ENCODE results near the gene CSHL1.

Gene CSHL1

DNA sequence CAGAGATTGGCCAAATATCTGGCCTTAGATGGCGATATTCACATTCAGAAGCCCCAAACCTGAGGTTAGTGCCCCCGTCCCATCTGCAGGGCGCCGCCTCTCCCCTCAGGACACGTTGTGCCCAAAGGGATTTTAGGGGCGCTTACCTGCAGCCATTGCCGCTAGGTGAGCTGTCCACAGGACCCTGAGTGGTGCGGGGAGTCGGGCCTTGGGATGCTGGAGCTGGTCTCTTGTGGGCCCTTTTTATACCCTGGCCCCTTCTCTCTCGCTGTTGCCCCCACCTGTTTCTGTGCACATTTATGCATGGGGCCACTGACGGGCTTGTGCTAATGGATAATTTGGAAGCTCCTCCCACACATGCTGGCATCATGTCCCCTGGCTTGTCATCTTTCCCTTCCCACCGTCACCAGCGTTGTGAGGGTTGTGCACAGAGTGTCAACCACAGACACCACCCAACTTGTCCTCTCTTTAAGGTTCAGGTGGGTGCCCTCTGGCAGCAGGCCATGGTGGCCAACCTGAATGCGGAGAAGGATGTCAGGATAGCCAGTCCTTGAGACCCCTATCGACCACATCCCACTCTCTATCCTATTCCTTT is at the start of gene CSHL1:
CSHL1 (minus strand) TSS at position 218 of the 595 bp plus-strand sequence; CDS start at position 156, 62 bp downstream.
- Histone ChIP-seq H3K4me3 (no peak within 1 kb of the TSS), H3K27ac (no peak within 1 kb of the TSS), H3K36me3 (no peaks in the 10 kb centered on the region), H3K9me3 (no peaks in the 10 kb centered on the region), H3K27me3 (peaks cover 0 to 14% of the 10 kb centered on the region in 2 donors), H3K4me1 (no peaks in the 10 kb centered on the region)
- intact Hi-C loops (cut with DNase I; ENCODE audit: low total_unique reads), result no loop called here
- TF ChIP-seq, protein P1, sequence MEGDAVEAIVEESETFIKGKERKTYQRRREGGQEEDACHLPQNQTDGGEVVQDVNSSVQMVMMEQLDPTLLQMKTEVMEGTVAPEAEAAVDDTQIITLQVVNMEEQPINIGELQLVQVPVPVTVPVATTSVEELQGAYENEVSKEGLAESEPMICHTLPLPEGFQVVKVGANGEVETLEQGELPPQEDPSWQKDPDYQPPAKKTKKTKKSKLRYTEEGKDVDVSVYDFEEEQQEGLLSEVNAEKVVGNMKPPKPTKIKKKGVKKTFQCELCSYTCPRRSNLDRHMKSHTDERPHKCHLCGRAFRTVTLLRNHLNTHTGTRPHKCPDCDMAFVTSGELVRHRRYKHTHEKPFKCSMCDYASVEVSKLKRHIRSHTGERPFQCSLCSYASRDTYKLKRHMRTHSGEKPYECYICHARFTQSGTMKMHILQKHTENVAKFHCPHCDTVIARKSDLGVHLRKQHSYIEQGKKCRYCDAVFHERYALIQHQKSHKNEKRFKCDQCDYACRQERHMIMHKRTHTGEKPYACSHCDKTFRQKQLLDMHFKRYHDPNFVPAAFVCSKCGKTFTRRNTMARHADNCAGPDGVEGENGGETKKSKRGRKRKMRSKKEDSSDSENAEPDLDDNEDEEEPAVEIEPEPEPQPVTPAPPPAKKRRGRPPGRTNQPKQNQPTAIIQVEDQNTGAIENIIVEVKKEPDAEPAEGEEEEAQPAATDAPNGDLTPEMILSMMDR (IDR thresholded peaks at IDR 0.05), result no peak
- no peak for DNase-seq

DNA sequence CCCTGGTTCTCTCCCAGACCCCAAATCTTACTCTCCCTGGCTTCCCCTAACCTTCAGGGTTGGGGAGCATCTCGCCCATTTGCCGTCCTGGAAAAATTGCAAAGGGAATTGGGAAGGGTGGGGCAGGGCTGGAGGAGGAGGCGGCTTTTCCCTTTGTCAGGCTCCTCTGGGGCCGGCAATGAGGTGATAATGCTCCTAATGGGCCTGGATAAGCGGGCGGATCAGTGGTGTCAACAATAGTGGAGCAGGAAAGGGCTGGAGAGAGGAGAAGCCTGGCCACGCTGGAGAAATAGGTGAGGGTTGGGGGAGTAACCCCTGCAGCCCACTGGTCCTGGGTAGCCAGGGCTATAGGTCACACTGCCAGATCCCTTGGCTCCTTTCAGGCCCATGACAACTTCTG is 49.4 kb upstream of the CSHL1 start:
- DNase-seq, result no peak
- Histone ChIP-seq H3K4me3 (no peak overlapping the region), H3K27me3 (peaks cover 0 to 13% of the 10 kb centered on the region in 2 donors), H3K27ac (no peak overlapping the region), H3K9me3 (no peaks in the 10 kb centered on the region), H3K36me3 (no peaks in the 10 kb centered on the region), H3K4me1 (peaks cover 0 to 10% (median 6%) of the 10 kb centered on the region in 4 donors)
- intact Hi-C loops (cut with DNase I; ENCODE audit: low total_unique reads), result no loop called here
- TF ChIP-seq, protein P1 (IDR thresholded peaks at IDR 0.05), result no peak

DNA sequence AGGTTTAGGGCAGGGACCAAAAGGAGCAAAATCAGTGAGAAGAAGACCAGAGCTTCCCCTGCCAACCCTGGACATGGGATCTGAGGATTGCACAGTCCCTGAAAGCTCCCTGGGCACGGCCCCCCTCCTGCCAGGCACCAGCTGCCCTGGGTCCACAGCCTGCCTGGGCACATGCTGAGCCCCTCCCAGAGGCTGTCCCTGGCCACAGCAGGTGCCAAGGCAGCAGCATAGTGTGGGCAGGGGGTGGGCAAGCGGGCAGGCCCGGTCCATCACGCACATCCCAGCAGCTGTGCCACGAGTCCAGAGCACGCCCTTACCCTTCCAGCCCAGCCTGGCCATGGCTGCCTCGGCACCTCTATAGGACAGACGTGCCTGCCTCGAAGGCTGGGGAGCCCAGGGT is 48.9 kb upstream of the CSHL1 start:
- Histone ChIP-seq H3K36me3 (no peaks in the 10 kb centered on the region), H3K4me1 (peaks cover 0 to 10% (median 6%) of the 10 kb centered on the region in 4 donors), H3K27ac (no peak overlapping the region), H3K9me3 (no peaks in the 10 kb centered on the region), H3K4me3 (no peak overlapping the region), H3K27me3 (peaks cover 0 to 13% of the 10 kb centered on the region in 2 donors)
- intact Hi-C loops (cut with DNase I; ENCODE audit: low total_unique reads), result no loop called here
- TF ChIP-seq, protein P1 (IDR thresholded peaks at IDR 0.05), result no peak
- no peak for DNase-seq

DNA sequence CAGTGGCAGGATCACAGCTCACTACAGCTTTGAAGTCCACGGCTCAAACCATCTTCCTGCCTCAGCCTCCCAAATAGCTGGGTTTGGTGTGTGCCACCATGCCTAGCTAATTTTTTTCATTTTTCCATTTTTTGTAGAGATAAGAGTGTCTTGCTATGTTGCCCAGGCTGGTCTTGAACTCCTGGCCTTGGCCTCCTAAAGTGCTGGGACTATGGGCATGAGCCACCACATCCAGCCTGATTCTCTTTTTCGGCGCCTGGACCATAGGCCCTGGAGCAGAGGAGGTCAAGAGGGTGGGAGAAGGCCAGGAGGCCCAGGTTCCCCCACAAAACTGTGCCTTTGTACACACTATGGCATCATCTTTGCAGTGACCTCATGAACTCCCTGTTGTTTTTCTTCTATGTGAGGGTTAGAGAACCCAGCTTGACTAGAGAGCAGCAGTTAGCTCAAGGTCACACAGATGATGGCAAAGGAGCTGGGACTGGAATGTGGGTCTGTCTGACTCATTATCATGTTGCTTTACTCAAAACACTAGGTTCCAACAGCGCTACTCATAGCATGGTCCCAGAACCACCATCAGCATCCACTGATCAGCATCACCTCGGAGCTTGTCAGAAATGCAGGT is 45.4 kb upstream of the CSHL1 start:
- TF ChIP-seq, protein P1 (IDR thresholded peaks at IDR 0.05), result no peak
- Histone ChIP-seq H3K27ac (no peak overlapping the region), H3K36me3 (no peaks in the 10 kb centered on the region), H3K4me3 (no peak overlapping the region), H3K9me3 (no peaks in the 10 kb centered on the region), H3K4me1 (peaks cover 0 to 3% (median 3%) of the 10 kb centered on the region in 4 donors), H3K27me3 (peaks cover 0 to 26% of the 10 kb centered on the region in 2 donors)
- intact Hi-C loops (cut with DNase I; ENCODE audit: low total_unique reads), result no loop called here
- DNase-seq, result no peak

DNA sequence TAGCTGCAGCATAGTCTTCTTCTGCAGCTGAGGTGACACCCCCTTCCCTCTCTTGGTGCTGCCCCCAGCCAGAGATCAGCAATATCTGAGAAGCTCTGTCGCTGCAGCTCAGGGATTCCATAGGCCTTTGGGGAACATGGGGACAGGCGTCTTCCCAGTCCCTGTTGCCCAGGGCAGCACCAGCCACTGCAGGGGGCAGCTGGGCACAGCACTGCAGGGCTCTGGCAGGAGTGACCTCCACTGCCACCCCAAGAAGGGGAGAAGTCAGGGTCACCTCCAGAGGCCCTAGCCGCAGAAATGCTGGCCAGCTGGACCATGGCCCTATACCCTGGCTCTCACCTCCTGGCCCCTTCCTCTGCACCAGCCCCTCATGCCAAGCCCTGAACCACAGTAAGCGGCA is 44.7 kb upstream of the CSHL1 start:
- Histone ChIP-seq H3K36me3 (no peaks in the 10 kb centered on the region), H3K27me3 (peaks cover 0 to 27% of the 10 kb centered on the region in 2 donors), H3K9me3 (no peaks in the 10 kb centered on the region), H3K4me1 (no peaks in the 10 kb centered on the region), H3K4me3 (no peak overlapping the region), H3K27ac (no peak overlapping the region)
- TF ChIP-seq, protein P1 (IDR thresholded peaks at IDR 0.05), result no peak
- intact Hi-C loops (cut with DNase I; ENCODE audit: low total_unique reads), result no loop called here
- no peak for DNase-seq

Data from tibial artery (tissue), 4 donors.